IPS-NIHi7 (cell line): ENCODE measurements around the gene FCGR2B.
"Not testable (repeated sequence)": the region's sequence is repeated elsewhere in the genome, so short reads cannot be mapped to it uniquely, and the experiment has no call there.

Experiments
- DNase-seq: peaks from one replicate; pipeline ENCODE4 v3.0.0; 2012; ENCODE audit warnings: mixed read lengths; ENCODE audit errors: extremely low spot score

Gene FCGR2B

GRCh38 chr1:161647507-161648360, 15.2 kb upstream of the FCGR2B start:
- DNase-seq: not testable (repeated sequence)

- DNase-seq: not testable (repeated sequence)
These were observed 9.4 kb upstream of the FCGR2B start for GRCh38 chr1:161653541-161653940.

- not testable (repeated sequence) for DNase-seq
These were observed 9.0 kb upstream of the FCGR2B start for GRCh38 chr1:161653971-161654370.

GRCh38 chr1:161658524-161658923, 4.4 kb upstream of the FCGR2B start:
- not testable (repeated sequence) for DNase-seq

- not testable (repeated sequence) for DNase-seq
These were observed 1.2 kb upstream of the FCGR2B start for GRCh38 chr1:161661660-161662311.

- not testable (repeated sequence) for DNase-seq
These were observed 626 bp downstream of the FCGR2B start for GRCh38 chr1:161663569-161663968.

GRCh38 chr1:161664689-161665088, 1.7 kb downstream of the FCGR2B start:
- not testable (repeated sequence) for DNase-seq

GRCh38 chr1:161671045-161672020, 8.4 kb downstream of the FCGR2B start:
- not testable (repeated sequence) for DNase-seq

GRCh38 chr1:161673437-161673836, 10.5 kb downstream of the FCGR2B start:
- DNase-seq: not testable (repeated sequence)

GRCh38 chr1:161674447-161674846, 11.5 kb downstream of the FCGR2B start:
- not testable (repeated sequence) for DNase-seq

GRCh38 chr1:161674908-161675307, 12.0 kb downstream of the FCGR2B start:
- not testable (repeated sequence) for DNase-seq

- no peak for DNase-seq
These were observed 13.5 kb downstream of the FCGR2B start for GRCh38 chr1:161676441-161676840.

GRCh38 chr1:161676958-161677689, 14.2 kb downstream of the FCGR2B start:
- DNase-seq: no peak

- DNase-seq: no peak
These were observed 15.6 kb downstream of the FCGR2B start for GRCh38 chr1:161678500-161678899.

- DNase-seq: no peak
These were observed 18.9 kb downstream of the FCGR2B start for GRCh38 chr1:161681879-161682278.

GRCh38 chr1:161688946-161689345, 26.0 kb downstream of the FCGR2B start:
- no peak for DNase-seq

- DNase-seq: no peak
These were observed 28.9 kb downstream of the FCGR2B start for GRCh38 chr1:161691846-161692245.

- not testable (repeated sequence) for DNase-seq
These were observed 30.2 kb downstream of the FCGR2B start for GRCh38 chr1:161693020-161693712.

- DNase-seq: not testable (repeated sequence)
These were observed 35.4 kb downstream of the FCGR2B start for GRCh38 chr1:161698302-161698701.

- no peak for DNase-seq
These were observed 39.3 kb downstream of the FCGR2B start for GRCh38 chr1:161702250-161702649.
